Stimulated activated CD4-positive, alpha-beta T cell treated with anti-CD3 and anti-CD28 coated beads, Interleukin-12 subunit alpha, Interleukin-12 subunit beta, amount 100 ng/mL, for 48 hours (primary cell): Measurements from ENCODE around the gene IFT122.
"Not testable (repeated sequence)": the region's sequence is repeated elsewhere in the genome, so short reads cannot be mapped to it uniquely, and the experiment has no call there.

ENCODE experiments used
- DNase-seq, 3 donors: peaks; one replicate each; pipeline ENCODE4 v3.0.0-alpha.2; 2020; ENCODE audit warnings: low read depth in 2 of 3, low spot score in 1 of 3

The IFT122 gene

GRCh38 chr3:129534428-129535027 is 94.5 kb downstream of the IFT122 start:
- DNase-seq, result no peak

DNA sequence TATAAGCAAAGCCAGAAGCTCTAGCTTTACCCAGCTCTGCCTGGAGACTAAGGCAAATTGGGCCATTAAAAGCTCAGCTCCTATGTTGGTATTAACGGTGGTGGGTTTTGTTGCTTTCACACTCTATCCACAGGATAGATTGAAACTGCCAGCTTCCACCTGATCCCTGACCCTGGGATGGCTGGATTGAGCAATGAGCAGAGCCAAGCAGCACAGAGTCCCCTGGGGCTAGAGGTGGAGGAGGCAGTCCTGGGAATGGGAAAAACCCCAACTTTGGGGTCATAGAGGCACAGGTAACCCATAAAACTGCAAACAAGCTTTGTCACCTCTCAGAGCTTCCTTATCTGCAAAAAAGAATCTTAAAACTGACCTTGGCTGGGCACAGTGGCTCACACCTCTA is 95.1 kb downstream of the IFT122 start:
- DNase-seq, result no peak

DNA sequence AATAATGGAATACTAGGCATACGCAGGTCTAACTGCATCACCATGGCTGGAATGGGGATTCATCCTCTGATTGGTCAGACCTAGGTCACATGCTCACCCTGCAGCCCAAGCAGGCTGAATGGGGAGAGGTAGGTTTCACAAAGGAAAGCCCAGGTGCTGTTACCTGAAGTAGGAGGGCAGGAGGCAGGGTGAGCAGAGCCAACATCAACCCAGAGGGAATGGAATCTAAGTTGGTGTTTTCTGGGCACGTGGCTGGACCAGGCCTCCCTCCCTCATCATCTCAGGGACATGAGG is 96.3 kb downstream of the IFT122 start:
- no peak for DNase-seq

GRCh38 chr3:129536804-129537203 is 96.8 kb downstream of the IFT122 start:
- DNase-seq, result no peak

DNA sequence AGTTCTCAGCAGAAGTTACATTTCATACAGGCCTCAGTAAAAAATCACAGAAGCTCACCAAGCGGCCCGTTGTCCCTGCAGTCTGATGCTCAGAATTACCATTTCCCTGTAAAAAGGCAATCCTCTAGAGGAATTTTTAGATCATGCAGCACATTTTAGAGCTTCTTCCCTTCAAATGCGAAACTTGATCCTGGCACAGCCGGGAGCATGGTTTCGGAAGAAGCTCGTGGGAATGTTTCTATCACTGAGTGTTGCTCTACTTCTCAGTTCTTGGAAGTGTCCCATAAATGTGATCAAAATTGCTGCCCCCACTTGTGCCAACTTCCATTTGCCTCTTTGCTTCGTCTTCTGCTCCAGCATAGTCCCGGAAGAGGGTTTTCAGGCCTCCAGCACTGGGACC is 99.2 kb downstream of the IFT122 start:
- no peak for DNase-seq

- no peak for DNase-seq
These were observed 100.9 kb downstream of the IFT122 start for GRCh38 chr3:129540776-129541516.

DNA sequence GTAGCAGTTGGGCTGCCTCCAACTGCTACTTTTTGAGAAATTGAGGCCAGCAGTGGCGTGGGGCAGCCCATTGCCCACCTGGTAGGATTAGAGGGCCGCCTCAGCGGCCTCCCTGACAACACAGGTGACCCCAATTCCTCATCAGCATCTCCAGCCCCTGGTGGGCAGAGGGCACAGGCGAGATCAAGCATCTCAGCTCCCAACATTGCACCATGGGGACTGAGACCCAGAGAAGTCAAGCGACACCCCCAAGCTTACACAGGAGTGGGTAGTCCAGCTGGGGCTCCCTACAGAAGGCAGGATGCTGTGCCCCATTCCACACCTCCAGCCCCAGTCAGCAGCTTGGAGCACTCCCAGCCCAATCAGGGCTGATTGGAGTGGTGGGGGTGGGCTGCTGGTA is 102.7 kb downstream of the IFT122 start:
- DNase-seq, result no peak

DNA sequence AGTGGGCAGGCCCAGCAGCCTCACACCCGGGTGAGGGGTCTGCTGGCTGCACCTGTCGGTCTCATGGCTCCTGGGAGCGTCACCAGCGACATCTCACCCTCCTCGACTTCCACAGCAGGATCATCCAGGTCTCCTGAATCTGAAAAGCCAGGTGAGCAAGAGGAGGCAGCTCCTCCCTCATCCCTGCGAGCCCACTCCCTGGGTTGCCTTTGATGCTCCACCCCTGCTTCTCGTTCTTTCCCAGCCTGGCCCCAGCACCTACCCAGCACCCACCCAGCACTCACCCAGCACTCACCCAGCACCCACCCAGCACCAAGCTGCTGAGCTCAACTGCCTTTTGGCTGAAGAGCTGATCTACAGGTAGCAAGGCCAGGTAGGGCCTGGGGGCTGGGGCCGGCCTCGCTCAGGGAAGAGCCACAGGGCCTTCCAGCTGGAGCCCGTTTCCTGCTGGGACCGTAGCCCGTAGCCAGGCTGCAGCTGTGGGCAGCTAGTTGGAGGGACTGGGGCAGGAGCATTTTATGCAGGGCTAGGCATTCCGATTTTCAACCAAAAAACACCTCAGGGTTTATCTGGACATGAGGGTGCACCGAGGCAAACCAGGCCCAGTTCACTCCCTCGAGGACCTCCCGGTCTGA is 103.2 kb downstream of the IFT122 start, which contains the start of gene H1-8:
H1-8 (plus strand) TSS at position 20 of the 635 bp plus-strand sequence; CDS start at position 64, 44 bp downstream.
- DNase-seq, result no peak

GRCh38 chr3:129543999-129544398 is 104.0 kb downstream of the IFT122 start:
- DNase-seq, result no peak

DNA sequence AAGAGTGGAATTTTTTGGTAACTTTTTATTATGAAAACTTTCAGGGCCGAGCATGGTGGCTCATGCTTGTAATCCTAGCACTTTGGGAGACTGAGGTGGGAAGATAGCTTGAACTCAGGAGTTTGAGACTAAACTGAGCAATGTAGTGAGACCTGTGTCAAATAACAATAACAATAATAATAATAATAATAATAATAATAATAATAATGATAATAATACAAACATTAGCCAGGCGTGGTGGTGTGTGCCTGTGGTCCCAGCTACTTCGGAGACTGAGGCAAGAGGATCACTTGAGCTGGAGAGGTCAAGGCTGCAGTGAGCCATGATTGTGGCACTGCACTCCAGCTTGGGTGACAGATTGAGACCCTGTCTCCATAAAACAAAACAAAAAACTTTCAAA is 105.9 kb downstream of the IFT122 start:
- DNase-seq, result not testable (repeated sequence)

DNA sequence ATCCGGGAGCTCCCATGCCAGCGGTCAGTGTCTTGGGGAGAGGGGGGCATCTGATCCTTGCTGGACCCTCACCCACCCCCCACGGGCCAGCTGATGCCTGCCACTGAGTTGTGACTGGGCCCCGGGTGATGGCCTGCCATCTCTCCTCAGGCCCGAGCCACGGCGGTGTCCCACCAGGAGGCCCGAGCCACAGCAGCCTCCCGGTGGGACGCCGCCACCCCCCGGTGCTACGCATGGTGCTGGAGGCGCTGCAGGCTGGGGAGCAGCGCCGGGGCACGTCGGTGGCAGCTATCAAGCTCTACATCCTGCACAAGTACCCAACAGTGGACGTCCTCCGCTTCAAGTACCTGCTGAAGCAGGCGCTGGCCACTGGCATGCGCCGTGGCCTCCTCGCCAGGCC is 107.2 kb downstream of the IFT122 start:
- no peak for DNase-seq

DNA sequence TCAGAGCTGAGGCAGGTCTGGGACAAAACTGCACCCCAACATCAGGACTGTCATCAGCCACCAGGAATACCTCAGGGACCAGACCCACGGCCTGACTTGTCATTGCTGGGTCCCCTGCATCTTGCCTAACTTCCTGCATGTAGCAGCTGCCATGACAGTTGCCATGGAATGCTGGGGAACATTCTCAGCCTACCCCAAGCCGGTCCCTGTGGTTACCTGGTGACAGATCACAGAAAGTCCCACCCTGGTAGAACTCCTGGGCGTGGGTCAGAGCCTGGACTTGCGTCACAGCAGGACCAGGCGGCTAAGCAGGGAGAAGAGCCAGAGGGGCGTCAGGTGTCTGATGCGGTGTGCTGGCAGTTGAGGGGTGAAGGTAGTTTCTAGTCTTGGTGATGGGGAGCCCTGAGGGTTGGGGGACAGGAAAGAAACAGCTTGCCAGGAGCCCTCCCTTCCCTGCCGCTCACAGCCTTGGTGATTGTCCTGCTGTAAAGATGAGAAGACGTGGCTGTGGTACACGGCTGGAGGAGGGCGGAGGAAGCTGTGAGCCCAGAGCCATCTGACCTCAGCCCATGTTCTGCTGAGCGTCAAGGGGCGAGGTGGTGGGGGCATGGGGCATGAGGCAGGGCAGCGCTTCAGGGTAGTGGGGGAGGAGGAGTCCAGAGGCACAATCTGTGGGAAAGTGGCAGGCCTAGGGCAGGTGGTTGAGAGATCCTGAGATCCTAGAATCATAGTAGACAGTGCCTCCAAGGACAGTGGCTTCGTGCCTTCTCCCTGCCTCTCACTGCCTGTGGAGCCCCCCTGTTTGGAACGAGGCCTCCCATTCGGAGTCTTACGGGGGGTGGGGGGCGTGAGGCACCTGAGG is 108.3 kb downstream of the IFT122 start:
- DNase-seq, result no peak

GRCh38 chr3:129549006-129549800 is 109.2 kb downstream of the IFT122 start:
- no peak for DNase-seq

GRCh38 chr3:129549805-129550204 is 109.8 kb downstream of the IFT122 start:
- no peak for DNase-seq

DNA sequence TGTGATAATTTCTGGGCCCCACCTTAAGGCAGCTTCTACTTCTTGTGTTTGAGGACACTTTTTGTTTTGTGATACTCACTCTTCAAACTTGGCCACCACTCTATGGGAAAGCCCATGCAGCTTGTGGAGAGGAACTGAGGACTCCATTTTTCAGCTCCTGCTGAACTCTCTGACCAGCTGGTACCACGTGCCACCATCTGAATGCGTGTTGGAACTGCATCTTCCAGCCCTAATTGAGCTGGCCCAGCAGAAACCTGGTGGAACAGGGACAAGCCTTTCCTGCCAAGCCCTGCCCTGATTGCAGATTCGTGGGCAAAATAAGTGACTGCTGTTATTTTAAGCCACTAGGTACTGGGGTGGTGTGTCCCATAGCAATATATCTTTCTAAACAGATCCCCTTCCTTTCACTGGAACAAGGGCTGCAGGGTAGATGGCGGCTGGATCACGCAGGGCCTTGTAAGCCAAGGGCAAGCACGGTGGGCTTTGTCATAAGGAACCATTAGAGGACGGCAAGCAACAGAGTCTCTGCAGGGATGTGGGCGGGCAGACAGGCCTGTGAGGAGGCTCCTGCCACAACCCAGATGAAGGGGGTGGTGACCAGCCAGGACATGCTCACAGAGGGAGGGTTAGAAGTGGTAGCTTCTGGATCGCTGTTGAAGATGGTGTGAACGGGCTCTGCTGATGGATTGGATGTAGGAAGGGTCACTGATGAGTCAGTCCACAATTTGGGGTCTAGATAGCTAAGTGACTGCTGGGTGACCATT is 112.4 kb downstream of the IFT122 start:
- no peak for DNase-seq

- DNase-seq, result no peak
These were observed 113.1 kb downstream of the IFT122 start for GRCh38 chr3:129553171-129553570.

DNA sequence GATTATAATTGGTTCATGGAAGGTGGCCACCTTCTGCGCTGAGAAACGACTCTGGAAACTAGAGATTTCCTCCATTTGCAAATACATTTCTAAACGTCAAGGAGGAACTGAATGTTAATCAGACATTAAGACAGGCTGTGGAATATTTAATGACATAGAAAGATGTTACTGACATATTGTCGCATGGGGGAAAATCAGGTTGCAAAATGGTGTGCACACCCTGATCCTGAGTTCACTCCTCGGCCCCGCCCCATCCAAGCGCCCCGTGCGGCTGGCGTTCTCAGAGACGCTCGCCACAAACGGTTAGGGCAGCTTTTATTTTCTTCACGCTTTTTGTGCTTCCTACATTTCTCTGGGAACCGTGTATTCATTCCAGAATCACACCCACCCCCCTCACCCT is 113.7 kb downstream of the IFT122 start:
- no peak for DNase-seq

GRCh38 chr3:129554356-129555152 is 114.5 kb downstream of the IFT122 start:
- DNase-seq, result no peak

- DNase-seq, result no peak
These were observed 115.1 kb downstream of the IFT122 start for GRCh38 chr3:129555153-129555550.
